ENCODE measurements around the gene TOP1. TPM values are rescaled to one million over a fixed set of nuclear protein-coding genes. Genes with fewer than 3 reads are reported as not detected.

Gene TOP1
- total and polyA plus RNA-seq, 9 of the 15 experiments (the other 6 are each of a cell fraction or from before 2014, with no cell fraction given): 26.4 to 127 (median 39.6) TPM

DNA sequence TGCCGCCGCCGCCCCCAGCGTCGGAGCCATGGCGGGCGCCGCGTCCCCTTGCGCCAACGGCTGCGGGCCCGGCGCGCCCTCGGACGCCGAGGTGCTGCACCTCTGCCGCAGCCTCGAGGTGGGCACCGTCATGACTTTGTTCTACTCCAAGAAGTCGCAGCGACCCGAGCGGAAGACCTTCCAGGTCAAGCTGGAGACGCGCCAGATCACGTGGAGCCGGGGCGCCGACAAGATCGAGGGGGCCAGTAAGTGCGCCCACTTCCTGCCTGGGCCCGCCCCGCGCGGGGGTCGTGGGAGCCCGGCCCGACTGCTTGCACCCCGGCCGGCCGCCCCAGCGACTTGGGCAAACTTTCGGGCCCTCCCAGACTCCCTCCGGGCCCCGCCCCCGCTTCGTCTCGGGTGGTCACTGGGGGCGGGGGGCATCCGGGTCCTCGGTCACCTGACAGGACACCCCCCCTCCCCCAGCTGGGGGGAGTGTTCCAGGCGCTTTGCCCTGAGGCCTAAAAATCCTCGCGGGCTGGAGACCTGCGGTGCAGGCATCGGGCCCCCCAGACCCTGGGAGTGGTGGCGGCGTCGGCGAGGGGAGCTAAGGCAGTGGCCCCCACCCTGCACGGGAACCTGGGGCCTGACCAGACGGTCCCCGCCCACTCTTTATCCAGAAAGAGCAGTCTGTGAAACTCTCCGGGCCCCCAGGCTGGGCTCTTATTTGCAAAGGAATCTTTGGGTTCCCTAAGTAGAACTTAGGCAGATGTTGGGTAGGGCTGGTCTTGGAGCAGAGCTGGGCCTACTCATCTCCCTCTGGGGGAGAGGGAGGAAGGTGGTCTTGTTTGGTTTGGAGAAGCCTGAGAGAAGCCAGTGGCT lies 109.2 kb downstream of the TOP1 start:
- peak overlapping the region; percentile 86; the same call in 2 of the 3 replicates for H3K27ac ChIP-seq (ENCODE audit: extremely low read depth, low read depth, low read length)
- DNase-seq (ENCODE audit: extremely low read depth in 1 of 4, low spot score in 3 of 4): peak; percentile 74 to 85 (median 82)
- whole genome bisulfite sequencing (ENCODE audit: insufficient coverage, low coverage, missing lambda C conversion rate): under 1% methylated on average over 45 of the region's 66 CpGs
- peak overlapping the region; percentile 74 for H3K4me3 ChIP-seq
- H4K20me1 ChIP-seq (replicated peaks; ENCODE audit: control insufficient read depth, insufficient read depth, low read length): peaks cover 13% of the 10 kb centered on the region
- H3K9me3 ChIP-seq (replicated peaks; ENCODE audit: control insufficient read depth, insufficient read depth, low read depth, low read length): no peaks in the 10 kb centered on the region
- FAIRE-seq: no peak
- H3K27me3 ChIP-seq (ENCODE audit: control insufficient read depth in 2 of 2, insufficient read depth in 2 of 2, low read length in 2 of 2): no peaks in the 10 kb centered on the region
- in situ Hi-C loops (cut with MboI) (no loop called here), intact Hi-C loops (cut with micrococcal nuclease) (no loop called here)
- H3K4me2 ChIP-seq (ENCODE audit: insufficient read depth, low read length): peak overlapping the region; percentile 81
- peaks cover 36 to 52% of the 10 kb centered on the region in 2 experiments; a peak in 4 of 5 replicates for H3K4me1 ChIP-seq (replicated peaks in 1 of 2; ENCODE audit: control insufficient read depth in 2 of 2, insufficient read depth in 2 of 2, low read length in 2 of 2)
- BruUV-seq (replicated peaks): no TSS peak
- peaks cover 53% of the 10 kb centered on the region for H3K79me2 ChIP-seq (ENCODE audit: control insufficient read depth, insufficient read depth, low read length)
- H3K36me3 ChIP-seq (ENCODE audit: control insufficient read depth, insufficient read depth, low read length): peaks cover 7% of the 10 kb centered on the region; the same call in 2 of the 3 replicates
- ATAC-seq: peak; percentile 39
- H3K9me1 ChIP-seq (ENCODE audit: control insufficient read depth, insufficient read depth, low read length): no peaks in the 10 kb centered on the region
- H2AFZ ChIP-seq (ENCODE audit: low read depth, low read length): peak overlapping the region; percentile 85
- POLR2A ChIA-PET: interaction anchor here (0.5 to 1.8 kb wide), 5 partner anchors 11 to 698 kb away, joined by 3 to 12 read pairs (median 5); no protein-coding TSS in a partner anchor
- CTCF ChIA-PET (ENCODE audit: low intra/inter-chr PET ratio): no interaction called here
- peak overlapping the region; percentile 65 to 94 for H3K9ac ChIP-seq (ENCODE audit: insufficient read depth in 1 of 2, low read depth in 2 of 2, low read length in 2 of 2)
- no peak for TF ChIP-seq IRF2 (CRISPR knock-in tag; IDR thresholded peaks at IDR 0.05)
- TF ChIP-seq, protein P1, sequence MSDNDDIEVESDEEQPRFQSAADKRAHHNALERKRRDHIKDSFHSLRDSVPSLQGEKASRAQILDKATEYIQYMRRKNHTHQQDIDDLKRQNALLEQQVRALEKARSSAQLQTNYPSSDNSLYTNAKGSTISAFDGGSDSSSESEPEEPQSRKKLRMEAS (CRISPR knock-in tag; IDR thresholded peaks at IDR 0.05): peak; percentile 43; the same call in 1 of the 2 replicates
- 0 out of 2 replicates have a peak, but pooled peaks have one; percentile 35 for TF ChIP-seq SREBF1 (IDR thresholded peaks at IDR 0.05; ENCODE audit: borderline replicate concordance, low read depth, low read length)
- TF ChIP-seq DPF2 (IDR thresholded peaks at IDR 0.05): 0 out of 2 replicates have a peak, but pooled peaks have one; percentile 48
- TF ChIP-seq NFIX (CRISPR knock-in tag; IDR thresholded peaks at IDR 0.05; ENCODE audit: low read depth): 0 out of 2 replicates have a peak, but pooled peaks have one; percentile 11
- no peak for TF ChIP-seq HMG20B (CRISPR knock-in tag; IDR thresholded peaks at IDR 0.05)
- TF ChIP-seq, protein P2, sequence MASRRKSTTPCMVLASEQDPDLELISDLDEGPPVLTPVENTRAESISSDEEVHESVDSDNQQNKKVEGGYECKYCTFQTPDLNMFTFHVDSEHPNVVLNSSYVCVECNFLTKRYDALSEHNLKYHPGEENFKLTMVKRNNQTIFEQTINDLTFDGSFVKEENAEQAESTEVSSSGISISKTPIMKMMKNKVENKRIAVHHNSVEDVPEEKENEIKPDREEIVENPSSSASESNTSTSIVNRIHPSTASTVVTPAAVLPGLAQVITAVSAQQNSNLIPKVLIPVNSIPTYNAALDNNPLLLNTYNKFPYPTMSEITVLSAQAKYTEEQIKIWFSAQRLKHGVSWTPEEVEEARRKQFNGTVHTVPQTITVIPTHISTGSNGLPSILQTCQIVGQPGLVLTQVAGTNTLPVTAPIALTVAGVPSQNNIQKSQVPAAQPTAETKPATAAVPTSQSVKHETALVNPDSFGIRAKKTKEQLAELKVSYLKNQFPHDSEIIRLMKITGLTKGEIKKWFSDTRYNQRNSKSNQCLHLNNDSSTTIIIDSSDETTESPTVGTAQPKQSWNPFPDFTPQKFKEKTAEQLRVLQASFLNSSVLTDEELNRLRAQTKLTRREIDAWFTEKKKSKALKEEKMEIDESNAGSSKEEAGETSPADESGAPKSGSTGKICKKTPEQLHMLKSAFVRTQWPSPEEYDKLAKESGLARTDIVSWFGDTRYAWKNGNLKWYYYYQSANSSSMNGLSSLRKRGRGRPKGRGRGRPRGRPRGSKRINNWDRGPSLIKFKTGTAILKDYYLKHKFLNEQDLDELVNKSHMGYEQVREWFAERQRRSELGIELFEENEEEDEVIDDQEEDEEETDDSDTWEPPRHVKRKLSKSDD (conservative IDR thresholded peaks at IDR 0.05; ENCODE audit: low read length): no peak
- peak; percentile 80 for TF ChIP-seq GABPA (tag; conservative IDR thresholded peaks at IDR 0.05; ENCODE audit: low read depth)
- peak; percentile 78 for TF ChIP-seq EGR1 (conservative IDR thresholded peaks at IDR 0.05)
- TF ChIP-seq, protein P3, sequence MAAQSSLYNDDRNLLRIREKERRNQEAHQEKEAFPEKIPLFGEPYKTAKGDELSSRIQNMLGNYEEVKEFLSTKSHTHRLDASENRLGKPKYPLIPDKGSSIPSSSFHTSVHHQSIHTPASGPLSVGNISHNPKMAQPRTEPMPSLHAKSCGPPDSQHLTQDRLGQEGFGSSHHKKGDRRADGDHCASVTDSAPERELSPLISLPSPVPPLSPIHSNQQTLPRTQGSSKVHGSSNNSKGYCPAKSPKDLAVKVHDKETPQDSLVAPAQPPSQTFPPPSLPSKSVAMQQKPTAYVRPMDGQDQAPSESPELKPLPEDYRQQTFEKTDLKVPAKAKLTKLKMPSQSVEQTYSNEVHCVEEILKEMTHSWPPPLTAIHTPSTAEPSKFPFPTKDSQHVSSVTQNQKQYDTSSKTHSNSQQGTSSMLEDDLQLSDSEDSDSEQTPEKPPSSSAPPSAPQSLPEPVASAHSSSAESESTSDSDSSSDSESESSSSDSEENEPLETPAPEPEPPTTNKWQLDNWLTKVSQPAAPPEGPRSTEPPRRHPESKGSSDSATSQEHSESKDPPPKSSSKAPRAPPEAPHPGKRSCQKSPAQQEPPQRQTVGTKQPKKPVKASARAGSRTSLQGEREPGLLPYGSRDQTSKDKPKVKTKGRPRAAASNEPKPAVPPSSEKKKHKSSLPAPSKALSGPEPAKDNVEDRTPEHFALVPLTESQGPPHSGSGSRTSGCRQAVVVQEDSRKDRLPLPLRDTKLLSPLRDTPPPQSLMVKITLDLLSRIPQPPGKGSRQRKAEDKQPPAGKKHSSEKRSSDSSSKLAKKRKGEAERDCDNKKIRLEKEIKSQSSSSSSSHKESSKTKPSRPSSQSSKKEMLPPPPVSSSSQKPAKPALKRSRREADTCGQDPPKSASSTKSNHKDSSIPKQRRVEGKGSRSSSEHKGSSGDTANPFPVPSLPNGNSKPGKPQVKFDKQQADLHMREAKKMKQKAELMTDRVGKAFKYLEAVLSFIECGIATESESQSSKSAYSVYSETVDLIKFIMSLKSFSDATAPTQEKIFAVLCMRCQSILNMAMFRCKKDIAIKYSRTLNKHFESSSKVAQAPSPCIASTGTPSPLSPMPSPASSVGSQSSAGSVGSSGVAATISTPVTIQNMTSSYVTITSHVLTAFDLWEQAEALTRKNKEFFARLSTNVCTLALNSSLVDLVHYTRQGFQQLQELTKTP (IDR thresholded peaks at IDR 0.05; ENCODE audit: low read depth in 1 of 2, partially characterized antibody in 2 of 2): no peak
- peak; percentile 45; the same call in 1 of the 2 replicates for TF ChIP-seq PHF8 (IDR thresholded peaks at IDR 0.05; ENCODE audit: borderline replicate concordance, low read length)
